ENCODE measurements around the gene CYSRT1. TPM values are rescaled to one million over a fixed set of nuclear protein-coding genes. Genes with fewer than 3 reads are reported as not detected.
"Not testable (repeated sequence)": the region's sequence is repeated elsewhere in the genome, so short reads cannot be mapped to it uniquely, and the experiment has no call there.

Gene CYSRT1
- polyA plus RNA-seq, 1 experiment, result 0.74 TPM

DNA sequence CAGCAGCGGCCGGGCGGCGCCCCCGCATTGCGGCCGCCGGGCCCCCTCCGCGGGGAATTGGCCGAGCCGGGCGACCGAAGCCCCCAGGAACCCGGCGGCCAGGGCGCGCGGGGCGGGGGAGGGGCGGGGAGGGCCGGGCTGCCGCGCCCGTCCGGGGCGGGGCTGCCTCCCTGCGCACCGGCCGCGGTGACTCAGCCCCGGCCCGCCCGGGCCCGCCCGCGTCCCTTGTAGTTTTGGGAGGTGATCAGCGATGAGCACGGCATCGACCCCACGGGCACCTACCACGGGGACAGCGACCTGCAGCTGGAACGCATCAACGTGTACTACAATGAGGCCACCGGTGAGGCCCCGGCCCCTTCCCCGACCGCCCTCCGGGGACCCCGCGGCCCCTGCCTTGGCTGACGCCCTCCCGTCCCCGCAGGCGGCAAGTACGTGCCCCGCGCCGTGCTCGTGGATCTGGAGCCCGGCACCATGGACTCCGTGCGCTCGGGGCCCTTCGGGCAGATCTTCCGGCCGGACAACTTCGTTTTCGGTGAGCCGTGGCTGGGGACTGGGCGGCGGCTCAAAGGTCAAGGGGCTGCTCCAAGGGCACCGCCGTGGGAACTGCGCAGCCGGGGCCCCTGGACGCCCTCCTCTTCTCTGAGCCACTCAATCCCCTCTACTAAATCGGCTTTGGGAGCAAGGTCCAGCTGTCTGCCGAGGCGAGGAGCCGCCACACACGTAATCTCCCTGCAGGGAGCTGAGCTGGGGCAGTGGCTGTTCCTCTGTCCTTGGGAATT lies 16.7 kb downstream of the CYSRT1 start:
- Histone ChIP-seq H3K36me3 (ENCODE audit: control insufficient read depth, insufficient read depth, low read length) (peaks cover 11% of the 10 kb centered on the region), H3K27me3 (ENCODE audit: control insufficient read depth, insufficient read depth, low read length) (no peaks in the 10 kb centered on the region), H3K4me3 (ENCODE audit: low read depth, low read length) (peak overlapping the region; percentile 97)
- POLR2A ChIA-PET, result interaction anchor here (1.4 kb wide), 1 partner anchor 13 kb away, joined by 4 read pairs; the partner anchor contains the start of gene NELFB
- TF ChIP-seq, protein P1, sequence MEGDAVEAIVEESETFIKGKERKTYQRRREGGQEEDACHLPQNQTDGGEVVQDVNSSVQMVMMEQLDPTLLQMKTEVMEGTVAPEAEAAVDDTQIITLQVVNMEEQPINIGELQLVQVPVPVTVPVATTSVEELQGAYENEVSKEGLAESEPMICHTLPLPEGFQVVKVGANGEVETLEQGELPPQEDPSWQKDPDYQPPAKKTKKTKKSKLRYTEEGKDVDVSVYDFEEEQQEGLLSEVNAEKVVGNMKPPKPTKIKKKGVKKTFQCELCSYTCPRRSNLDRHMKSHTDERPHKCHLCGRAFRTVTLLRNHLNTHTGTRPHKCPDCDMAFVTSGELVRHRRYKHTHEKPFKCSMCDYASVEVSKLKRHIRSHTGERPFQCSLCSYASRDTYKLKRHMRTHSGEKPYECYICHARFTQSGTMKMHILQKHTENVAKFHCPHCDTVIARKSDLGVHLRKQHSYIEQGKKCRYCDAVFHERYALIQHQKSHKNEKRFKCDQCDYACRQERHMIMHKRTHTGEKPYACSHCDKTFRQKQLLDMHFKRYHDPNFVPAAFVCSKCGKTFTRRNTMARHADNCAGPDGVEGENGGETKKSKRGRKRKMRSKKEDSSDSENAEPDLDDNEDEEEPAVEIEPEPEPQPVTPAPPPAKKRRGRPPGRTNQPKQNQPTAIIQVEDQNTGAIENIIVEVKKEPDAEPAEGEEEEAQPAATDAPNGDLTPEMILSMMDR (IDR thresholded peaks at IDR 0.05; ENCODE audit: insufficient read depth, low read depth, low read length), result no peak
- CTCF ChIA-PET, result interaction anchor here (1.0 to 2.5 kb wide), 7 partner anchors 10 to 195 kb away, joined by 3 to 13 read pairs (median 5); partner anchors contain the start of genes NPDC1, RNF224 and STPG3
- DNase-seq (ENCODE audit: low read depth), result no peak

DNA sequence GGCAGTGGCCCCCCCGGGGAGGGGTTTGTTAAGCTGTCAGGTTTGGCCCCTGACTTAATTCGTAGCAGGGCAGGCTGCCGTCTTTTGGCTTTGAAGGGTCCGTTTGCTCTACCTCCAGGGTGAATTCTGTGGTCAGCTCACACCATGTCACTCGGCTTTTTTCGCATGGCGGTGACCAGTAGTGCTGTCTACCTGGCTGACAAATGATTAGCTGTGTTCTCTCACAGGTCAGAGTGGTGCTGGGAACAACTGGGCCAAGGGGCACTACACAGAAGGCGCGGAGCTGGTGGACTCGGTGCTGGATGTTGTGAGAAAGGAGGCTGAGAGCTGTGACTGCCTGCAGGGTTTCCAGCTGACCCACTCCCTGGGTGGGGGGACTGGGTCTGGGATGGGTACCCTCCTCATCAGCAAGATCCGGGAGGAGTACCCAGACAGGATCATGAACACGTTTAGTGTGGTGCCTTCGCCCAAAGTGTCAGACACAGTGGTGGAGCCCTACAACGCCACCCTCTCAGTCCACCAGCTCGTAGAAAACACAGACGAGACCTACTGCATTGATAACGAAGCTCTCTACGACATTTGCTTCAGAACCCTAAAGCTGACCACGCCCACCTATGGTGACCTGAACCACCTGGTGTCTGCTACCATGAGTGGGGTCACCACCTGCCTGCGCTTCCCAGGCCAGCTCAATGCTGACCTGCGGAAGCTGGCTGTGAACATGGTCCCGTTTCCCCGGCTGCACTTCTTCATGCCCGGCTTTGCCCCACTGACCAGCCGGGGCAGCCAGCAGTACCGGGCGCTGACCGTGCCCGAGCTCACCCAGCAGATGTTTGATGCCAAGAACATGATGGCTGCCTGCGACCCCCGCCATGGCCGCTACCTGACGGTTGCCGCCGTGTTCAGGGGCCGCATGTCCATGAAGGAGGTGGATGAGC lies 17.6 kb downstream of the CYSRT1 start:
- H3K4me3 ChIP-seq (ENCODE audit: low read depth, low read length), result peak overlapping the region; percentile 97
- no peaks in the 10 kb centered on the region for H3K27me3 ChIP-seq (ENCODE audit: control insufficient read depth, insufficient read depth, low read length)
- POLR2A ChIA-PET, result interaction anchor here (1.4 kb wide), 1 partner anchor 12 kb away, joined by 4 read pairs; the partner anchor contains the start of gene NELFB
- peaks cover 11% of the 10 kb centered on the region for H3K36me3 ChIP-seq (ENCODE audit: control insufficient read depth, insufficient read depth, low read length)
- TF ChIP-seq, protein P1 (IDR thresholded peaks at IDR 0.05; ENCODE audit: insufficient read depth, low read depth, low read length), result no peak
- CTCF ChIA-PET, result interaction anchor here (1.0 to 1.7 kb wide), 6 partner anchors 9 to 300 kb away, joined by 3 to 6 read pairs (median 4); partner anchors contain the start of genes NELFB, RNF224 and STPG3
- no peak for DNase-seq (ENCODE audit: low read depth)

DNA sequence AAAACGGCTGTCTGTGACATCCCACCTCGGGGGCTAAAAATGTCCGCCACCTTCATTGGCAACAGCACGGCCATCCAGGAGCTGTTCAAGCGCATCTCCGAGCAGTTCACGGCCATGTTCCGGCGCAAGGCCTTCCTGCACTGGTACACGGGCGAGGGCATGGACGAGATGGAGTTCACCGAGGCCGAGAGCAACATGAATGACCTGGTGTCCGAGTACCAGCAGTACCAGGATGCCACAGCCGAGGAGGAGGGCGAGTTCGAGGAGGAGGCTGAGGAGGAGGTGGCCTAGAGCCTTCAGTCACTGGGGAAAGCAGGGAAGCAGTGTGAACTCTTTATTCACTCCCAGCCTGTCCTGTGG lies 18.3 kb downstream of the CYSRT1 start:
- ChIA-PET CTCF (interaction anchor here (1.0 to 1.7 kb wide), 5 partner anchors 8 to 300 kb away, joined by 3 to 5 read pairs (median 3); partner anchors contain the start of genes NELFB, RNF224 and STPG3), POLR2A (interaction anchor here (1.4 kb wide), 1 partner anchor 11 kb away, joined by 4 read pairs; the partner anchor contains the start of gene NELFB)
- H3K36me3 ChIP-seq (ENCODE audit: control insufficient read depth, insufficient read depth, low read length), result peaks cover 11% of the 10 kb centered on the region
- not testable (repeated sequence) for DNase-seq (ENCODE audit: low read depth); H3K4me3 ChIP-seq (ENCODE audit: low read depth, low read length); H3K27me3 ChIP-seq (ENCODE audit: control insufficient read depth, insufficient read depth, low read length)

DNA sequence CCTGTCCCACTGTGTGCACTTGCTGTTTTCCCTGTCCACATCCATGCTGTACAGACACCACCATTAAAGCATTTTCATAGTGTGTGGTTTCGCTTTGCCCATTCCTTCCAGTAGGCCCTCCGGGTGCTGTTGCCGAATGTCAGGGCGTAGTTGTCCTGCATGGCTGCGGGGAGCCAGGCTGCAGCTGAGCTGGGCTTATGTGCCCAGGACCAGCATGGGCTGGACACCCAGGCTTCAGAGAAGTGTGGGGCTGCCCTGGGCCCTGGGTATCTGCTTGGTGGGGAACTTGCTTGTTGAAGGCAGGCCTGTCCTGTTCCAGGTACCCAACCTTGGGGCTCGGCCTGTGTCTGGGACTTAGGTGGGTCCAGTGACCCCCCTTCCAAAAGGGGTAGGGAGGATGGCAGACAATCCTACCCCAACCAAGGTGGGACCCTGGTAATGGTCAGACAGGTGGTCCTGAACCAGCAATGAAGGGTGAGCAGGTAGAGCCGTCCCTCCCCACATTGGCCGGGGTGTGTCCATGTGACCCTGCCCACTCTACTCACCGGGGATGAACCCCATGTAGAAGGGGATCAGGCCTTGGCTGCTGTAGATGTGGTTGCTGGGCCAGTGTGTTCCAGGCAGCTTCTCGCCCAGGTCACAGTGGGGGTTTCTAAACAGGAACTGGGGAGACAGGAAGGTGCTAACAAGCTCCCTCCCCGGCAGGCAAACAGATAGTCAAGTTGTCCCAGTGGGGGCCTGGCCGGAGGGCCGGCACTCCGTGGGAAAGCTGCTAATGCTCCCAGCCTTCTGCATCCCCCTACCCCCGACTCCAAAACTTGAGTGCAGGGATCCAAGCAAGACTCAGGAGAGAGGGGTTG lies 18.9 kb downstream of the CYSRT1 start:
- CTCF ChIA-PET, result interaction anchor here (1.3 to 2.5 kb wide), 5 partner anchors 7 to 180 kb away, joined by 3 to 10 read pairs (median 5); partner anchors contain the start of genes RNF224 and STPG3
- no peak overlapping the region for H3K4me3 ChIP-seq (ENCODE audit: low read depth, low read length)
- TF ChIP-seq, protein P1 (IDR thresholded peaks at IDR 0.05; ENCODE audit: insufficient read depth, low read depth, low read length), result 0 out of 2 replicates have a peak, but pooled peaks have one; percentile 7
- no peaks in the 10 kb centered on the region for H3K27me3 ChIP-seq (ENCODE audit: control insufficient read depth, insufficient read depth, low read length)
- POLR2A ChIA-PET, result interaction anchor here (0.9 kb wide), 1 partner anchor 11 kb away, joined by 3 read pairs; the partner anchor contains the start of gene NELFB
- H3K36me3 ChIP-seq (ENCODE audit: control insufficient read depth, insufficient read depth, low read length), result peaks cover 11% of the 10 kb centered on the region
- DNase-seq (ENCODE audit: low read depth), result no peak

Measured in BJ (cell line).